Esophagus muscularis mucosa (tissue), 4 donors: ENCODE measurements around the gene TMEM131L.

ENCODE experiments used
- EP300 ChIP-seq: sonication (generic); formaldehyde crosslinking; IDR thresholded peaks from one replicate; pipeline ENCODE4 v1.6.1; 2017; ENCODE audit warnings: antibody characterized with exemption
- POLR2A ChIP-seq: fragments of 450-650 bp; IDR thresholded peaks from one replicate; pipeline ENCODE4 v1.6.1; 2017; ENCODE audit warnings: antibody characterized with exemption, moderate library complexity, mild to moderate bottlenecking, low read depth
- POLR2AphosphoS5 ChIP-seq, 2 donors: sonication (generic); formaldehyde crosslinking; IDR thresholded peaks; one replicate each; pipeline ENCODE4 v1.6.1; 2017; ENCODE audit warnings: antibody characterized with exemption in 2 of 2
- TF ChIP-seq, protein P1 (sequence below), 3 experiments: fragments of 200-600 bp in 2 of 3; fragments of 450-650 bp in 1 of 3; sonication (generic) in 2 of 3; IDR thresholded peaks; one replicate each; pipeline ENCODE4 v1.5.1; 2017 to 2019; ENCODE audit warnings: antibody characterized with exemption in 3 of 3, mild to moderate bottlenecking in 2 of 3, moderate library complexity in 1 of 3

DNA sequence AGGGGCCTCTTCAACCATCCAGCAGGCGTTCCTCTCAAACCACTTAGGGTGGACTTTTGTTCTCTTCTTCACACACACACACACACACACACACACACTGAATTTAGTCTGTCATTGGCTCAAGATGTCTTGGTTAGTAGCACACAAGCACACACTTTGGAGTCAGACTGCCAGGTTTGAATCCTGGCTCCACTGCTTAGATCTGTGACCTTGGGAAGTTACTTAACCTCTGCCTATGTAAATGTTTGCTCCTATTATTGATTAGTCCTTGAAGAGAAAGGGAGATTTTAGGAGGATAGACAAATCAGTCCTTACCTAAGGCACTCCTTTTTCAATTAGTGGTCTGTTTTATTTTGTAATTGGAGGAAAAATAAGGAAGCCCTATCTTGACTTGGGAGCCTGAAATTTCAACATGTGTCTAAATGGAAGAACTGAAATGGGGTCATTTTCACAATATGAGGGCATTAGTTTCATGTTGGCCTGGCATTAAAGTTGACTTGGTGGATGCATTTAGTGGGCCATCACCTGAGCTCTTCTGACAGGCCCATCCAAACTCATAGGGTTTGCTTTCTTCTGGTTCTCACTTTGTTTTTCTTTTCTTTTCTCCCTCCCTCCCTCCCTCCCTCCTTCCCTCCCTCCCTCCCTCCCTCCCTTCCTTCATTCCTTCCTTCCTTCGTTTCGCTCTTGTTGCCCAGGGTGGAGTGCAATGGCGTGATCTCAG, 13.3 kb upstream of the TMEM131L start:
- TF ChIP-seq, protein P1, sequence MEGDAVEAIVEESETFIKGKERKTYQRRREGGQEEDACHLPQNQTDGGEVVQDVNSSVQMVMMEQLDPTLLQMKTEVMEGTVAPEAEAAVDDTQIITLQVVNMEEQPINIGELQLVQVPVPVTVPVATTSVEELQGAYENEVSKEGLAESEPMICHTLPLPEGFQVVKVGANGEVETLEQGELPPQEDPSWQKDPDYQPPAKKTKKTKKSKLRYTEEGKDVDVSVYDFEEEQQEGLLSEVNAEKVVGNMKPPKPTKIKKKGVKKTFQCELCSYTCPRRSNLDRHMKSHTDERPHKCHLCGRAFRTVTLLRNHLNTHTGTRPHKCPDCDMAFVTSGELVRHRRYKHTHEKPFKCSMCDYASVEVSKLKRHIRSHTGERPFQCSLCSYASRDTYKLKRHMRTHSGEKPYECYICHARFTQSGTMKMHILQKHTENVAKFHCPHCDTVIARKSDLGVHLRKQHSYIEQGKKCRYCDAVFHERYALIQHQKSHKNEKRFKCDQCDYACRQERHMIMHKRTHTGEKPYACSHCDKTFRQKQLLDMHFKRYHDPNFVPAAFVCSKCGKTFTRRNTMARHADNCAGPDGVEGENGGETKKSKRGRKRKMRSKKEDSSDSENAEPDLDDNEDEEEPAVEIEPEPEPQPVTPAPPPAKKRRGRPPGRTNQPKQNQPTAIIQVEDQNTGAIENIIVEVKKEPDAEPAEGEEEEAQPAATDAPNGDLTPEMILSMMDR (IDR thresholded peaks at IDR 0.05), result no peak
- no peak for TF ChIP-seq EP300
- TF ChIP-seq POLR2AphosphoS5 (IDR thresholded peaks at IDR 0.05), result no peak
- TF ChIP-seq POLR2A, result no peak
